ENCODE data around the gene TAMM41. TPM values are rescaled to one million over a fixed set of nuclear protein-coding genes. Genes with fewer than 3 reads are reported as not detected.
A peak's percentile ranks its signal among the peaks of the same experiment; 100 is the strongest.

TAMM41 gene
- total RNA-seq, 1 donor = 8.7 TPM

- no peak overlapping the region for H2AFZ ChIP-seq (ENCODE audit: low read length)
- DNase-seq (ENCODE audit: insufficient read length, low spot score, missing footprints) = peak; percentile 38
- H3K27ac ChIP-seq (ENCODE audit: low read depth, low read length) = no peak overlapping the region
- H3K27me3 ChIP-seq (ENCODE audit: insufficient read depth, low read length) = no peaks in the 10 kb centered on the region
- TF ChIP-seq CTCF (IDR thresholded peaks at IDR 0.05; ENCODE audit: extremely low read depth, low read depth, low read length) = no peak
- no peaks in the 10 kb centered on the region for H4K20me1 ChIP-seq (ENCODE audit: insufficient read depth, low read length)
- no peaks in the 10 kb centered on the region for H3K4me1 ChIP-seq (ENCODE audit: insufficient read depth, low read length)
- no peaks in the 10 kb centered on the region for H3K9me3 ChIP-seq (ENCODE audit: low read depth, low read length)
- H3K4me2 ChIP-seq (ENCODE audit: insufficient read depth, low read length) = no peak overlapping the region
- peaks cover 18% of the 10 kb centered on the region for H3K36me3 ChIP-seq (ENCODE audit: insufficient read depth, low read length)
- H3K4me3 ChIP-seq (ENCODE audit: insufficient read depth, low read length) = no peak overlapping the region
- no peaks in the 10 kb centered on the region for H3K79me2 ChIP-seq (ENCODE audit: insufficient read depth, low read length)
Measured at GRCh38 chr3:11784971-11785377, 61.7 kb downstream of the TAMM41 start.

- H3K4me2 ChIP-seq (ENCODE audit: insufficient read depth, low read length) = no peak overlapping the region
- TF ChIP-seq CTCF (IDR thresholded peaks at IDR 0.05; ENCODE audit: extremely low read depth, low read depth, low read length) = no peak
- no peaks in the 10 kb centered on the region for H3K9me3 ChIP-seq (ENCODE audit: low read depth, low read length)
Measured at GRCh38 chr3:11780341-11780740, 66.3 kb downstream of the TAMM41 start.

GRCh38 chr3:11779626-11780025, 67.1 kb downstream of the TAMM41 start:
- H3K79me2 ChIP-seq (ENCODE audit: insufficient read depth, low read length) = no peaks in the 10 kb centered on the region
- no peak for DNase-seq (ENCODE audit: insufficient read length, low spot score, missing footprints)
- TF ChIP-seq CTCF (IDR thresholded peaks at IDR 0.05; ENCODE audit: extremely low read depth, low read depth, low read length) = no peak

More at GRCh38 chr3:11780341-11780740, 66.3 kb downstream of the TAMM41 start:
- DNase-seq (ENCODE audit: insufficient read length, low spot score, missing footprints) = no peak
- no peaks in the 10 kb centered on the region for H4K20me1 ChIP-seq (ENCODE audit: insufficient read depth, low read length)
- H3K36me3 ChIP-seq (ENCODE audit: insufficient read depth, low read length) = no peaks in the 10 kb centered on the region
- no peak overlapping the region for H3K4me3 ChIP-seq (ENCODE audit: insufficient read depth, low read length)
- H3K79me2 ChIP-seq (ENCODE audit: insufficient read depth, low read length) = no peaks in the 10 kb centered on the region
- no peak overlapping the region for H3K27ac ChIP-seq (ENCODE audit: low read depth, low read length)
- H2AFZ ChIP-seq (ENCODE audit: low read length) = no peak overlapping the region
- no peaks in the 10 kb centered on the region for H3K4me1 ChIP-seq (ENCODE audit: insufficient read depth, low read length)
- no peaks in the 10 kb centered on the region for H3K27me3 ChIP-seq (ENCODE audit: insufficient read depth, low read length)

GRCh38 chr3:11778248-11778647, 68.4 kb downstream of the TAMM41 start:
- Histone ChIP-seq H2AFZ (ENCODE audit: low read length) (no peak overlapping the region), H3K4me1 (ENCODE audit: insufficient read depth, low read length) (no peaks in the 10 kb centered on the region), H3K79me2 (ENCODE audit: insufficient read depth, low read length) (no peaks in the 10 kb centered on the region), H3K4me3 (ENCODE audit: insufficient read depth, low read length) (no peak overlapping the region), H3K36me3 (ENCODE audit: insufficient read depth, low read length) (no peaks in the 10 kb centered on the region), H3K27me3 (ENCODE audit: insufficient read depth, low read length) (no peaks in the 10 kb centered on the region), H3K4me2 (ENCODE audit: insufficient read depth, low read length) (no peak overlapping the region), H3K9me3 (ENCODE audit: low read depth, low read length) (no peaks in the 10 kb centered on the region), H4K20me1 (ENCODE audit: insufficient read depth, low read length) (no peaks in the 10 kb centered on the region), H3K27ac (ENCODE audit: low read depth, low read length) (no peak overlapping the region)
- no peak for DNase-seq (ENCODE audit: insufficient read length, low spot score, missing footprints)
- no peak for TF ChIP-seq CTCF (IDR thresholded peaks at IDR 0.05; ENCODE audit: extremely low read depth, low read depth, low read length)

More at GRCh38 chr3:11779626-11780025, 67.1 kb downstream of the TAMM41 start:
- Histone ChIP-seq H3K4me1 (ENCODE audit: insufficient read depth, low read length) (no peaks in the 10 kb centered on the region), H4K20me1 (ENCODE audit: insufficient read depth, low read length) (no peaks in the 10 kb centered on the region), H3K27me3 (ENCODE audit: insufficient read depth, low read length) (no peaks in the 10 kb centered on the region), H3K4me3 (ENCODE audit: insufficient read depth, low read length) (no peak overlapping the region), H2AFZ (ENCODE audit: low read length) (no peak overlapping the region), H3K36me3 (ENCODE audit: insufficient read depth, low read length) (no peaks in the 10 kb centered on the region), H3K4me2 (ENCODE audit: insufficient read depth, low read length) (no peak overlapping the region), H3K9me3 (ENCODE audit: low read depth, low read length) (no peaks in the 10 kb centered on the region), H3K27ac (ENCODE audit: low read depth, low read length) (no peak overlapping the region)
